GM23338 (cell line): ENCODE measurements around the gene SELPLG. TPM values are rescaled to one million over a fixed set of nuclear protein-coding genes. Genes with fewer than 3 reads are reported as not detected.
"Not testable (repeated sequence)": the region's sequence is repeated elsewhere in the genome, so short reads cannot be mapped to it uniquely, and the experiment has no call there.

Experiments used
- ATAC-seq: fragments of 200-7000 bp; cut with Tn5 transposase; 3 replicates; pipeline ENCODE4 v1.9.1; 2020
- DNase-seq: peaks from one replicate; pipeline ENCODE4 v3.0.0-alpha.2; 2015; ENCODE audit warnings: low spot score
- H2AFZ ChIP-seq: fragments of 200-600 bp; sonication (generic); 2 replicates; pipeline ENCODE4 v1.8.0; 2016; ENCODE audit warnings: antibody characterized with exemption, mild to moderate bottlenecking, moderate library complexity
- H3F3A ChIP-seq: fragments of 200-600 bp; sonication (generic); replicated peaks from 2 replicates; pipeline ENCODE4 v1.8.0; 2017; ENCODE audit warnings: antibody characterized with exemption, mixed run types, low read depth
- H3K27ac ChIP-seq: fragments of 200-600 bp; sonication (generic); 2 replicates; pipeline ENCODE4 v1.6.1; 2016; ENCODE audit warnings: low read depth
- H3K27me3 ChIP-seq: fragments of 200-600 bp; sonication (generic); 2 replicates; pipeline ENCODE4 v1.8.0; 2016; ENCODE audit warnings: mild to moderate bottlenecking, mixed run types, moderate library complexity; ENCODE audit not compliant: insufficient read depth
- H3K36me3 ChIP-seq: fragments of 200-600 bp; sonication (generic); 2 replicates; pipeline ENCODE4 v1.8.0; 2016; ENCODE audit warnings: mild to moderate bottlenecking; ENCODE audit not compliant: insufficient read depth
- H3K4me1 ChIP-seq: fragments of 200-600 bp; sonication (generic); 2 replicates; pipeline ENCODE4 v1.8.0; 2016; ENCODE audit warnings: mild to moderate bottlenecking, moderate library complexity; ENCODE audit not compliant: insufficient read depth
- H3K4me2 ChIP-seq: fragments of 200-600 bp; sonication (generic); 2 replicates; pipeline ENCODE4 v1.7.1; 2017; ENCODE audit warnings: mixed run types
- H3K4me3 ChIP-seq: fragments of 200-600 bp; sonication (generic); 2 replicates; pipeline ENCODE4 v1.6.1; 2016; ENCODE audit warnings: mixed run types
- H3K79me2 ChIP-seq: fragments of 200-600 bp; sonication (generic); replicated peaks from 2 replicates; pipeline ENCODE4 v1.8.0; 2017; ENCODE audit warnings: mild to moderate bottlenecking; ENCODE audit not compliant: insufficient read depth
- H3K9me2 ChIP-seq: fragments of 200-600 bp; sonication (generic); 2 replicates; pipeline ENCODE4 v1.8.0; 2017; ENCODE audit not compliant: insufficient read depth
- H4K20me1 ChIP-seq: fragments of 200-600 bp; sonication (generic); replicated peaks from 2 replicates; pipeline ENCODE4 v1.8.0; 2017; ENCODE audit warnings: mild to moderate bottlenecking; ENCODE audit not compliant: insufficient read depth
- H3K27ac Mint-ChIP-seq: 2 replicates; pipeline ENCODE4 v1.8.0; 2020; ENCODE audit warnings: inconsistent platforms, mild to moderate bottlenecking, moderate library complexity, mixed read lengths
- H3K27me3 Mint-ChIP-seq: 3 replicates; pipeline ENCODE4 v1.8.0; 2022; ENCODE audit warnings: low read depth, mild to moderate bottlenecking, moderate library complexity, mixed read lengths, inconsistent platforms; ENCODE audit not compliant: insufficient read depth, poor library complexity
- H3K36me3 Mint-ChIP-seq: 3 replicates; pipeline ENCODE4 v1.8.0; 2021; ENCODE audit warnings: low read depth, mild to moderate bottlenecking, inconsistent platforms, moderate library complexity, mixed read lengths
- H3K4me1 Mint-ChIP-seq: 3 replicates; pipeline ENCODE4 v1.8.0; 2020; ENCODE audit warnings: mild to moderate bottlenecking, inconsistent platforms, mixed read lengths
- H3K4me3 Mint-ChIP-seq: 3 replicates; pipeline ENCODE4 v1.8.0; 2021; ENCODE audit warnings: moderate library complexity, mild to moderate bottlenecking, inconsistent platforms, mixed read lengths
- H3K9me3 Mint-ChIP-seq: 3 replicates; pipeline ENCODE4 v1.8.0; 2020; ENCODE audit warnings: moderate library complexity, mild to moderate bottlenecking, inconsistent platforms, mixed read lengths
- EZH2 ChIP-seq: fragments of 200-600 bp; sonication (generic); IDR thresholded peaks from one replicate; pipeline ENCODE4 v1.8.0; 2017; ENCODE audit warnings: antibody characterized with exemption, mild to moderate bottlenecking, low read depth; ENCODE audit not compliant: unreplicated experiment
- EZH2phosphoT487 ChIP-seq: fragments of 200-600 bp; sonication (generic); IDR thresholded peaks from one replicate; pipeline ENCODE4 v1.8.1; 2018; ENCODE audit warnings: antibody characterized with exemption; ENCODE audit not compliant: unreplicated experiment
- POLR2AphosphoS5 ChIP-seq: IDR thresholded peaks from 2 replicates; pipeline ENCODE4 v1.6.1; 2016; ENCODE audit warnings: antibody characterized with exemption, low read depth
- polyA plus RNA-seq: library from polyadenylated mRNA; unstranded; fragments of >200 nt; fragmentation: Nextera tagmentation; extraction: Ambion mirVana; gene quantifications from 2 replicates; pipeline ENCODE4 v1.2.1, GENCODE V29; 2016
- total RNA-seq: library from RNA; depleted of rRNA; stranded (reverse); fragments of >200 nt; shearing (Covaris generic); gene quantifications from 2 replicates; pipeline ENCODE4 v1.2.3, GENCODE V29; 2014
- TF ChIP-seq, protein P1 (sequence below): IDR thresholded peaks from one replicate; pipeline ENCODE4 v1.6.1; 2018; ENCODE audit warnings: antibody characterized with exemption; ENCODE audit not compliant: unreplicated experiment

Gene SELPLG
- total and polyA plus RNA-seq, 2 experiments from 2014 or later = 0.16 to 0.56 TPM

DNA sequence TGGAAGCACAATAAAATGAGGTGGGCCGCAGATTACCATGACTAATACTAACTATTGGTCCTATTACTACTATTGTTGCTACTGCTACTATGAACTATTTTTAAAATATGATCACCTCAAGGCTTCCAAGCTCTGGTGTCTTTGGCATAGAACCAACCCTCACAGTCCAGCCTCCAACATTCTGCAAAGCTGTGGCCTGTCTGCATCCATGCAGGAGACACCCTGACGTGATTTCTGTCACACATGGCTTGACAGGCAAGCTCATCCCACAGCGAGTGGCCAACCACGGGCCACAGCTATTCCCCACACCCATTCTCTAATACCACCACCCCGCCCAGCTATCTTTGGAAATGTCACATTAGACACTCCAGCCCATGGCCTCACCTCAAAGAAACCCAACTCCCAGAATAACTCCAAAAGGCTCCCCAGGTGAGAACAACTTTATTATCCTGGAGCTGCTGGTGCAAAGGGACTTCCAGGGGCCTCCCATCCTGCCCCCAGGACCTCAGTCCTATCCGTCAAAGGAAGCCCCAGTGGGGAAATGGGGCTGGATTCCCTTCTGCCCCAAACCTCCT, 56.9 kb downstream of the SELPLG start:
- DNase-seq (no peak), ATAC-seq (no peak)
- Histone ChIP-seq H3K79me2 (no peaks in the 10 kb centered on the region), H3K27ac (no peak overlapping the region), H2AFZ (no peak overlapping the region), H4K20me1 (no peaks in the 10 kb centered on the region), H3K36me3 (no peaks in the 10 kb centered on the region), H3F3A (no peaks in the 10 kb centered on the region), H3K4me2 (no peak overlapping the region), H3K27me3 (no peaks in the 10 kb centered on the region), H3K4me3 (no peak overlapping the region), H3K9me2 (peaks cover 5% of the 10 kb centered on the region; the same call in 1 of the 2 replicates), H3K4me1 (no peaks in the 10 kb centered on the region)
- TF ChIP-seq, protein P1, sequence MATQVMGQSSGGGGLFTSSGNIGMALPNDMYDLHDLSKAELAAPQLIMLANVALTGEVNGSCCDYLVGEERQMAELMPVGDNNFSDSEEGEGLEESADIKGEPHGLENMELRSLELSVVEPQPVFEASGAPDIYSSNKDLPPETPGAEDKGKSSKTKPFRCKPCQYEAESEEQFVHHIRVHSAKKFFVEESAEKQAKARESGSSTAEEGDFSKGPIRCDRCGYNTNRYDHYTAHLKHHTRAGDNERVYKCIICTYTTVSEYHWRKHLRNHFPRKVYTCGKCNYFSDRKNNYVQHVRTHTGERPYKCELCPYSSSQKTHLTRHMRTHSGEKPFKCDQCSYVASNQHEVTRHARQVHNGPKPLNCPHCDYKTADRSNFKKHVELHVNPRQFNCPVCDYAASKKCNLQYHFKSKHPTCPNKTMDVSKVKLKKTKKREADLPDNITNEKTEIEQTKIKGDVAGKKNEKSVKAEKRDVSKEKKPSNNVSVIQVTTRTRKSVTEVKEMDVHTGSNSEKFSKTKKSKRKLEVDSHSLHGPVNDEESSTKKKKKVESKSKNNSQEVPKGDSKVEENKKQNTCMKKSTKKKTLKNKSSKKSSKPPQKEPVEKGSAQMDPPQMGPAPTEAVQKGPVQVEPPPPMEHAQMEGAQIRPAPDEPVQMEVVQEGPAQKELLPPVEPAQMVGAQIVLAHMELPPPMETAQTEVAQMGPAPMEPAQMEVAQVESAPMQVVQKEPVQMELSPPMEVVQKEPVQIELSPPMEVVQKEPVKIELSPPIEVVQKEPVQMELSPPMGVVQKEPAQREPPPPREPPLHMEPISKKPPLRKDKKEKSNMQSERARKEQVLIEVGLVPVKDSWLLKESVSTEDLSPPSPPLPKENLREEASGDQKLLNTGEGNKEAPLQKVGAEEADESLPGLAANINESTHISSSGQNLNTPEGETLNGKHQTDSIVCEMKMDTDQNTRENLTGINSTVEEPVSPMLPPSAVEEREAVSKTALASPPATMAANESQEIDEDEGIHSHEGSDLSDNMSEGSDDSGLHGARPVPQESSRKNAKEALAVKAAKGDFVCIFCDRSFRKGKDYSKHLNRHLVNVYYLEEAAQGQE = no peak
- no peak for TF ChIP-seq EZH2phosphoT487
- no peak overlapping the region for H3K4me3 Mint-ChIP-seq
- H3K4me1 Mint-ChIP-seq = no peaks in the 10 kb centered on the region
- peaks cover 10% of the 10 kb centered on the region; the same call in 2 of the 3 replicates for H3K9me3 Mint-ChIP-seq
- H3K36me3 Mint-ChIP-seq = peaks cover 3% of the 10 kb centered on the region; the same call in 1 of the 3 replicates
- no peak overlapping the region for H3K27ac Mint-ChIP-seq
- peaks cover 2% of the 10 kb centered on the region for H3K27me3 Mint-ChIP-seq

DNA sequence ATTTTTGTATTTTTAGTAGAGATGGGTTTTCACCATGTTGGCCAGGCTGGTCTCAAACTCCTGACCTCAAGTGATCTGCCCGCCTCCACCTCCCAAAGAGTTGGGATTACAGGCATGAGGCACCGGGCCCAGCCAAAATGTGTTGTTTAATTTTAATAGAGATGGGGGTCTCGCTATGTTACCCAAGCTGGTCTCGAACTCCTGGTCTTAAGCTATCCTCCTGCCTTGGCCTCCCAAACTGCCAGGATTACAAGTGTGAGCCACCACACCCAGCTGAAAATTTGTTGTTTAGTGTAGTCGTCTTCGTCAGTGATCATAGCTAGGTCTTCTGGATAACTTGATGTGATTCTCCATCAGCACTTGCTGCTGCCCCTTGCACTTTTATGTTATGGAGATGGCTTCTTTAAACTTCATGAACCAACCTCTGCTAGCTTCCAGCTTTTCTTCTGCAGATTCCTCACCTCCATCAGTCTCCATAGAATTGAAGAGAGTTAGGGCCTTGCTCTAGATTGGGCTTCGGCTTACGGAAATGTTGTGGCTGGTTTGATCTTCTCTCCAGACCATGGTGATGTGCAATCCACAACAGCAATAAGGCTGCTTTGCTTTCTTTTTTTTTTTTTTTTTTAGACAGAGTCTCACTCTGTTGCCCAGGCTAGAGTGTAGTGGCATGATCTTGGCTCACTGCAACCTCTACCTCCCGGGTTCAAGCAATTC, 58.3 kb downstream of the SELPLG start:
- no peak for TF ChIP-seq EZH2
- TF ChIP-seq POLR2AphosphoS5 = no peak
- Histone ChIP-seq H3K36me3 (no peaks in the 10 kb centered on the region), H3K4me2 (no peak overlapping the region), H3K79me2 (no peaks in the 10 kb centered on the region), H4K20me1 (no peaks in the 10 kb centered on the region), H3K27ac (no peak overlapping the region), H3K4me1 (no peaks in the 10 kb centered on the region), H3K9me2 (peaks cover 5% of the 10 kb centered on the region; the same call in 1 of the 2 replicates), H3K4me3 (no peak overlapping the region), H3F3A (no peaks in the 10 kb centered on the region), H3K27me3 (no peaks in the 10 kb centered on the region), H2AFZ (no peak overlapping the region)
- no peaks in the 10 kb centered on the region for H3K4me1 Mint-ChIP-seq
- H3K36me3 Mint-ChIP-seq = peaks cover 3% of the 10 kb centered on the region; the same call in 1 of the 3 replicates
- DNase-seq (no peak), ATAC-seq (no peak)
- peaks cover 2% of the 10 kb centered on the region for H3K27me3 Mint-ChIP-seq
- no peak overlapping the region for H3K27ac Mint-ChIP-seq
- H3K4me3 Mint-ChIP-seq = no peak overlapping the region
- H3K9me3 Mint-ChIP-seq = peaks cover 10% of the 10 kb centered on the region; the same call in 2 of the 3 replicates

DNA sequence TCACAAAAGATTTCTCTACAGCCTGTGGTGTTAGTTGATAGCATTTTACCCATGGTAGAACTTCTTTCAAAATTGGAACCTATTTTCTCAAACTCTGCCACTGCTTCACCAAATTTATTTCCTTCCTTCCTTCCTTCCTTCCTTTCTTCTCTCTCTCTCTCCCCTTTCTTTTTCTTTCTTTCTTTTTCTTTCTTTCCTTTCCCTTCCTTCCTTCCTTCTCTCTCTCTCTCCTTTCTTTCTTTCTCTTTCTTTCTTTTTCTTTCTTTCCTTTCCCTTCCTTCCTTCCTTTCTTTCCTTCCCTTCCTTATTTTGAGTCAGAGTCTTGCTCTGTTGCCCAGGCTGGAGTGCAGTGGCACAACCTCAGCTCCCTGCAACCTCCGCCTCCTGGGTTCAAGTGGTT, 59.4 kb downstream of the SELPLG start:
- H3K27ac ChIP-seq, H2AFZ ChIP-seq, H3K9me2 ChIP-seq, ATAC-seq, H3K27me3 Mint-ChIP-seq, H3F3A ChIP-seq, DNase-seq, H3K36me3 Mint-ChIP-seq, H3K4me2 ChIP-seq, H3K79me2 ChIP-seq, H3K4me3 Mint-ChIP-seq, H3K4me1 Mint-ChIP-seq, H4K20me1 ChIP-seq, H3K36me3 ChIP-seq, H3K27ac Mint-ChIP-seq, H3K27me3 ChIP-seq, H3K4me1 ChIP-seq, H3K4me3 ChIP-seq: not testable (repeated sequence)
- H3K9me3 Mint-ChIP-seq = peaks cover 10% of the 10 kb centered on the region; the same call in 2 of the 3 replicates
